SK-N-SH (cell line): ENCODE results near the gene UBTF. TPM values are rescaled to one million over a fixed set of nuclear protein-coding genes. Genes with fewer than 3 reads are reported as not detected.

Source experiments
- CTCF ChIA-PET: fragments of 300-600, 350-600 bp; formaldehyde crosslinking; extraction: SDS; loops from one replicate; lab custom pipeline; 2021; lab: Yijun Ruan, JAX
- POLR2A ChIA-PET: fragments of 350-600 bp; sonication (Branson Sonifier 250); formaldehyde crosslinking; extraction: SDS; loops from one replicate; lab custom pipeline; 2020; ENCODE audit warnings: antibody characterized with exemption, inconsistent platforms; lab: Yijun Ruan, JAX
- DNase-seq: peaks from one replicate; pipeline ENCODE4 v3.0.0; 2012
- H2AFZ ChIP-seq: fragments of 200-600 bp; sonication (generic); 2 replicates; pipeline ENCODE4 v1.8.1; 2016; ENCODE audit warnings: antibody characterized with exemption, mild to moderate bottlenecking, low read depth
- H3F3A ChIP-seq: fragments of 200-600 bp; sonication (generic); replicated peaks from 2 replicates; pipeline ENCODE3; 2016; ENCODE audit warnings: antibody characterized with exemption, mild to moderate bottlenecking; ENCODE audit not compliant: insufficient read depth
- H3K27ac ChIP-seq, 2 experiments: fragments of 200-500 bp in 1 of 2; fragments of 200-600 bp in 1 of 2; sonication (Bioruptor generic) in 1 of 2; sonication (generic), shearing (Covaris generic) in 1 of 2; 2 replicates each; pipeline versions ENCODE4 v1.5.1 to v1.6.1; 2014 to 2016; ENCODE audit warnings: low read depth in 2 of 2, inconsistent platforms in 1 of 2, low read length in 1 of 2, mild to moderate bottlenecking in 1 of 2, mixed read lengths in 1 of 2
- H3K27me3 ChIP-seq: fragments of 200-600 bp; sonication (generic), shearing (Covaris generic); 2 replicates; pipeline ENCODE4 v1.6.1; 2016; ENCODE audit warnings: mixed run types; ENCODE audit not compliant: insufficient read depth
- H3K36me3 ChIP-seq, 2 experiments: fragments of 200-500 bp in 1 of 2; fragments of 200-600 bp in 1 of 2; sonication (Bioruptor generic) in 1 of 2; sonication (generic) in 1 of 2; replicated peaks in 1 of 2; 2 replicates each; pipeline versions ENCODE3 to v1.5.1; 2014 to 2016; ENCODE audit warnings: low read length in 1 of 2, mild to moderate bottlenecking in 1 of 2; ENCODE audit not compliant: insufficient read depth in 2 of 2, control insufficient read depth in 1 of 2
- H3K4me1 ChIP-seq, 2 experiments: fragments of 200-500 bp in 1 of 2; fragments of 200-600 bp in 1 of 2; sonication (Bioruptor generic) in 1 of 2; sonication (generic), shearing (Covaris generic) in 1 of 2; 2 replicates each; pipeline versions ENCODE4 v1.5.1 to v1.6.1; 2014 to 2016; ENCODE audit warnings: low read depth in 1 of 2, low read length in 1 of 2, mixed run types in 1 of 2; ENCODE audit not compliant: insufficient read depth in 2 of 2, control insufficient read depth in 1 of 2
- H3K4me2 ChIP-seq: fragments of 200-600 bp; sonication (generic), shearing (Covaris generic); 2 replicates; pipeline ENCODE4 v1.6.1; 2017; ENCODE audit warnings: mixed run types
- H3K4me3 ChIP-seq, 2 experiments: fragments of 200-500 bp in 1 of 2; fragments of 200-600 bp in 1 of 2; sonication (Bioruptor generic) in 1 of 2; sonication (generic), shearing (Covaris generic) in 1 of 2; 2 replicates each; pipeline versions ENCODE4 v1.5.1 to v1.8.1; 2014 to 2016; ENCODE audit warnings: low read depth in 2 of 2, inconsistent platforms in 1 of 2, low read length in 1 of 2, mild to moderate bottlenecking in 1 of 2, mixed read lengths in 1 of 2, moderate library complexity in 1 of 2
- H3K79me2 ChIP-seq: fragments of 200-600 bp; sonication (generic); 2 replicates; pipeline ENCODE4 v1.8.1; 2017; ENCODE audit warnings: mild to moderate bottlenecking; ENCODE audit not compliant: insufficient read depth
- H3K9ac ChIP-seq: fragments of 200-600 bp; sonication (generic); 2 replicates; pipeline ENCODE4 v1.6.1; 2017; ENCODE audit warnings: mixed run types
- H3K9me2 ChIP-seq: fragments of 200-600 bp; sonication (generic); 2 replicates; pipeline ENCODE4 v1.6.1; 2017; ENCODE audit warnings: mixed run types
- H3K9me3 ChIP-seq: fragments of 200-600 bp; sonication (generic); 2 replicates; pipeline ENCODE4 v1.6.1; 2017; ENCODE audit warnings: mixed run types, mild to moderate bottlenecking, moderate library complexity
- H4K20me1 ChIP-seq: fragments of 200-600 bp; sonication (generic); 2 replicates; pipeline ENCODE4 v1.6.1; 2017; ENCODE audit warnings: mild to moderate bottlenecking, mixed run types; ENCODE audit not compliant: insufficient read depth
- ELF1 ChIP-seq: IDR thresholded peaks from 2 replicates; pipeline ENCODE4 v1.4.0; 2012
- EZH2phosphoT487 ChIP-seq: fragments of 200-600 bp; sonication (generic); IDR thresholded peaks from 2 replicates; pipeline ENCODE4 v1.6.1; 2017; ENCODE audit warnings: low read depth, mixed run types, mild to moderate bottlenecking, antibody characterized with exemption, moderate library complexity, borderline replicate concordance
- GABPA ChIP-seq: IDR thresholded peaks from 2 replicates; pipeline ENCODE4 v1.4.0; 2012; ENCODE audit warnings: low read depth, mild to moderate bottlenecking
- PBX3 ChIP-seq: IDR thresholded peaks from 2 replicates; pipeline ENCODE4; 2012
- POLR2AphosphoS5 ChIP-seq: IDR thresholded peaks from 2 replicates; pipeline ENCODE4 v1.6.1; 2012; ENCODE audit warnings: low read depth, low read length
- RCOR1 ChIP-seq: fragments of 150-350 bp; IDR thresholded peaks from 2 replicates; pipeline ENCODE4 v1.6.1; 2017; ENCODE audit warnings: antibody characterized with exemption, low read length
- SIN3A ChIP-seq: IDR thresholded peaks from 2 replicates; pipeline ENCODE4 v1.6.1; 2012; ENCODE audit warnings: low read depth, mild to moderate bottlenecking, low read length, moderate library complexity, borderline replicate concordance
- TAF1 ChIP-seq: IDR thresholded peaks from 2 replicates; pipeline ENCODE4 v1.6.1; 2012; ENCODE audit warnings: low read depth, mild to moderate bottlenecking, low read length, moderate library complexity, borderline replicate concordance
- TCF12 ChIP-seq: IDR thresholded peaks from 2 replicates; pipeline ENCODE4 v1.4.0; 2012
- USF1 ChIP-seq: IDR thresholded peaks from 2 replicates; pipeline ENCODE4 v1.4.0; 2012; ENCODE audit warnings: low read depth, borderline replicate concordance
- YY1 ChIP-seq: IDR thresholded peaks from 2 replicates; pipeline ENCODE4 v1.4.0; 2012; ENCODE audit warnings: low read depth, mild to moderate bottlenecking
- WGBS: methylation state at CpG from one replicate; pipeline ENCODE4 v1.1.6; 2017; ENCODE audit warnings: low lambda C conversion rate; 5-methylcytosine and 5-hydroxymethylcytosine counted together
- polyA plus RNA-seq, 3 experiments: library from polyadenylated mRNA; depleted of rRNA; stranded (reverse); fragments of >200 nt; gene quantifications; 2 replicates each; pipeline ENCODE4 v1.2.3, GENCODE V29; 2012

The UBTF gene
- polyA plus RNA-seq, 1 of the 3 experiments (the other 2 are of a cell fraction), result 37.2 TPM

GRCh38 chr17:44199553-44200477, 19.7 kb downstream of the UBTF start, which contains the start of gene ATXN7L3 (continued):
- TF ChIP-seq EZH2phosphoT487 (no peak), RCOR1 (no peak), GABPA (peak; percentile 64; the same call in 1 of the 2 replicates), TAF1 (peak; percentile 60; the same call in 1 of the 2 replicates)
- TF ChIP-seq, all 33 proteins: peak for 10

GRCh38 chr17:44198721-44199552, 20.5 kb downstream of the UBTF start:
- 2% methylated on average over 26 of the region's 68 CpGs for WGBS
- Histone ChIP-seq H3K4me2 (peak overlapping the region; percentile 86), H3K4me3 (peak overlapping the region; percentile 61 to 83), H3K9me3 (no peaks in the 10 kb centered on the region), H4K20me1 (no peaks in the 10 kb centered on the region), H3K27ac (peak overlapping the region; percentile 85 to 96), H3K79me2 (peaks cover 42% of the 10 kb centered on the region), H3K9me2 (no peaks in the 10 kb centered on the region), H3F3A (peaks cover 4% of the 10 kb centered on the region), H3K9ac (peak overlapping the region; percentile 96), H2AFZ (no peak overlapping the region), H3K27me3 (no peaks in the 10 kb centered on the region), H3K36me3 (peaks cover 31 to 32% of the 10 kb centered on the region in 2 experiments), H3K4me1 (peaks cover 8 to 28% of the 10 kb centered on the region in 2 experiments; a peak in 2 of 4 replicates)
- ChIA-PET POLR2A (interaction anchor here (0.6 to 1.6 kb wide), 4 partner anchors 12 to 111 kb away, joined by 3 to 7 read pairs (median 4); partner anchors contain the start of genes RUNDC3A and TMUB2), CTCF (interaction anchor here (0.8 to 6.6 kb wide), 9 partner anchors 10 to 152 kb away, joined by 3 to 61 read pairs (median 4); partner anchors contain the start of genes ASB16 and UBTF)
- 0 out of 2 replicates have a peak, but pooled peaks have one; percentile 24 for TF ChIP-seq YY1
- TF ChIP-seq TCF12, result no peak
- TF ChIP-seq ELF1, result 0 out of 2 replicates have a peak, but pooled peaks have one; percentile 28
- 0 out of 2 replicates have a peak, but pooled peaks have one; percentile 3 for TF ChIP-seq PBX3
- peak; percentile 44; the same call in 1 of the 2 replicates for TF ChIP-seq TAF1
- no peak for TF ChIP-seq USF1
- TF ChIP-seq POLR2AphosphoS5, result 0 out of 2 replicates have a peak, but pooled peaks have one; percentile 2
- TF ChIP-seq SIN3A, result 0 out of 2 replicates have a peak, but pooled peaks have one; percentile 3
- DNase-seq, result peak; percentile 97
